PFSK-1 (cell line): ENCODE results near the gene BUB1B.

Experiments
- FOXP2 ChIP-seq: optimal IDR thresholded peaks from 2 replicates; pipeline ENCODE3; 2011; ENCODE audit warnings: borderline replicate concordance, control low read depth, inconsistent platforms; ENCODE audit not compliant: insufficient read depth; ENCODE audit errors: extremely low read length, extremely low read depth
- POLR2AphosphoS5 ChIP-seq: IDR thresholded peaks from 2 replicates; pipeline ENCODE4 v1.6.1; 2012; ENCODE audit warnings: low read depth, mild to moderate bottlenecking, control low read depth, low read length, moderate library complexity
- REST ChIP-seq, 2 experiments: IDR thresholded peaks; 2 replicates each; pipeline versions ENCODE4 v1.6.1 to v1.8.0; 2011 to 2012; ENCODE audit warnings: low read depth in 2 of 2, low read length in 2 of 2, control low read depth in 1 of 2, inconsistent platforms in 1 of 2, mild to moderate bottlenecking in 1 of 2, moderate library complexity in 1 of 2; ENCODE audit not compliant: insufficient read depth in 1 of 2
- TAF1 ChIP-seq: IDR thresholded peaks from 2 replicates; pipeline ENCODE4 v1.6.1; 2012; ENCODE audit warnings: low read length, control low read depth, borderline replicate concordance; ENCODE audit not compliant: insufficient read depth

- TF ChIP-seq TAF1 (no peak), POLR2AphosphoS5 (no peak), FOXP2 (no peak), REST (IDR thresholded peaks at IDR 0.05; ENCODE audit: insufficient read depth in 1 of 2, low read depth in 2 of 2, low read length in 2 of 2) (no peak)
Observed at GRCh38 chr15:40130118-40130517, 30.8 kb upstream of the BUB1B start.
